NB4 (cell line): Measurements from ENCODE around the gene FGFR4.

Experiments
- DNase-seq: peaks from one replicate; pipeline ENCODE4 v3.0.0; 2010; ENCODE audit warnings: low read depth
- H3K4me3 ChIP-seq: one replicate; pipeline ENCODE4 v1.5.1; 2011; ENCODE audit warnings: mild to moderate bottlenecking, low read depth, low read length, moderate library complexity
- MYC ChIP-seq: IDR thresholded peaks from 2 replicates; pipeline ENCODE4 v1.6.1; 2011; ENCODE audit warnings: low read depth, low read length
- POLR2A ChIP-seq: IDR thresholded peaks from 2 replicates; pipeline ENCODE4 v1.6.1; 2011; ENCODE audit warnings: mild to moderate bottlenecking; ENCODE audit not compliant: insufficient read length; ENCODE audit errors: extremely low read depth
- TF ChIP-seq, protein P1 (sequence below): IDR thresholded peaks from 2 replicates; pipeline ENCODE4 v1.6.1; 2011; ENCODE audit warnings: low read depth, low read length
- TF ChIP-seq, protein P2 (sequence below): IDR thresholded peaks from one replicate; pipeline ENCODE4 v1.5.1; 2012; ENCODE audit warnings: low read depth, low read length

The FGFR4 gene

DNA sequence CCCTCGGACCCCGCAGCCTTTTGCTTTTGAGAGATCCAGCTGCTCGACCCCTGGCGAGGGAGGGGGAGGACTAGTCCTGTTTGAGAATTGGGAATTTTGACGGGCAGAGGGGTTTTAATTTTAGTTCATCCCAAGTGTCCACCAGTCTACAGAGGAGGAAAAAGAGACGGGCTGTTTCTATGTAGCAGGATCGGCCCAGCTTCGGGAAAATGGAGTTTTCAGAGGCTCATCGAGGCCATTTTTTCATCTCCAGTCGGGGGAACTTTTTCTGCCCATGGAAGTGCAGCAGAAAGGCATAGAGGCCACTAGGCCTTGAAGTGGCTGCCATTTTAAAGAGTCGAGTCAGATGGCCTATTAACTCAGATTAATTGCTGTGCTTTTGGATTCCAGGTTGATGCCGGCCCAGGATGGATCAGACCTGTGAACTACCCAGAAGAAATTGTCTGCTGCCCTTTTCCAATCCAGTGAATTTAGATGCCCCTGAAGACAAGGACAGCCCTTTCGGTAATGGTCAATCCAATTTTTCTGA, 48.0 kb downstream of the FGFR4 start:
- TF ChIP-seq MYC (no peak), POLR2A (no peak)
- TF ChIP-seq, protein P1, sequence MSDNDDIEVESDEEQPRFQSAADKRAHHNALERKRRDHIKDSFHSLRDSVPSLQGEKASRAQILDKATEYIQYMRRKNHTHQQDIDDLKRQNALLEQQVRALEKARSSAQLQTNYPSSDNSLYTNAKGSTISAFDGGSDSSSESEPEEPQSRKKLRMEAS = no peak
- TF ChIP-seq, protein P2, sequence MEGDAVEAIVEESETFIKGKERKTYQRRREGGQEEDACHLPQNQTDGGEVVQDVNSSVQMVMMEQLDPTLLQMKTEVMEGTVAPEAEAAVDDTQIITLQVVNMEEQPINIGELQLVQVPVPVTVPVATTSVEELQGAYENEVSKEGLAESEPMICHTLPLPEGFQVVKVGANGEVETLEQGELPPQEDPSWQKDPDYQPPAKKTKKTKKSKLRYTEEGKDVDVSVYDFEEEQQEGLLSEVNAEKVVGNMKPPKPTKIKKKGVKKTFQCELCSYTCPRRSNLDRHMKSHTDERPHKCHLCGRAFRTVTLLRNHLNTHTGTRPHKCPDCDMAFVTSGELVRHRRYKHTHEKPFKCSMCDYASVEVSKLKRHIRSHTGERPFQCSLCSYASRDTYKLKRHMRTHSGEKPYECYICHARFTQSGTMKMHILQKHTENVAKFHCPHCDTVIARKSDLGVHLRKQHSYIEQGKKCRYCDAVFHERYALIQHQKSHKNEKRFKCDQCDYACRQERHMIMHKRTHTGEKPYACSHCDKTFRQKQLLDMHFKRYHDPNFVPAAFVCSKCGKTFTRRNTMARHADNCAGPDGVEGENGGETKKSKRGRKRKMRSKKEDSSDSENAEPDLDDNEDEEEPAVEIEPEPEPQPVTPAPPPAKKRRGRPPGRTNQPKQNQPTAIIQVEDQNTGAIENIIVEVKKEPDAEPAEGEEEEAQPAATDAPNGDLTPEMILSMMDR = no peak
- H3K4me3 ChIP-seq = peak overlapping the region; percentile 79
- DNase-seq = peak; percentile 20

DNA sequence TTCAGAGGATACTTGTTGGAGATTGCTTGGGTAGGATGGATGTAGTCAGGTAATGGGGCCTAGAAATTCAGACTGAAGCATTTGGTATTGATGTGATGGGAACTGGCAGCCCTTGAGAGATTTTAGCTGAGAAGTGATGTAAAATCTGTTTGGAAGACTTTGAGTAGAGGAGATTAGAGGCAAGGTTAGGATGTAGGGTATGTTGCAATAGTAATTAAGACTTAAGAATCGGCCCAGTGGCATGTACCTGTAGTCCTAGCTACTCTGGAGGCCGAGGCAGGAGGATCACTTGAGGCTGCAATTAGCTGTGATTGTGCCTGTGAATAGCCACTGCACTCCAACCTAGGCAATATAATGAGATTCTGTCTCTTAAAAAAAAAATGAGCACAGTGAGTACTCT, 53.6 kb downstream of the FGFR4 start:
- no peak for DNase-seq
- no peak for TF ChIP-seq POLR2A
- TF ChIP-seq MYC = no peak
- TF ChIP-seq, protein P1 = no peak
- TF ChIP-seq, protein P2 = no peak
- no peak overlapping the region for H3K4me3 ChIP-seq

DNA sequence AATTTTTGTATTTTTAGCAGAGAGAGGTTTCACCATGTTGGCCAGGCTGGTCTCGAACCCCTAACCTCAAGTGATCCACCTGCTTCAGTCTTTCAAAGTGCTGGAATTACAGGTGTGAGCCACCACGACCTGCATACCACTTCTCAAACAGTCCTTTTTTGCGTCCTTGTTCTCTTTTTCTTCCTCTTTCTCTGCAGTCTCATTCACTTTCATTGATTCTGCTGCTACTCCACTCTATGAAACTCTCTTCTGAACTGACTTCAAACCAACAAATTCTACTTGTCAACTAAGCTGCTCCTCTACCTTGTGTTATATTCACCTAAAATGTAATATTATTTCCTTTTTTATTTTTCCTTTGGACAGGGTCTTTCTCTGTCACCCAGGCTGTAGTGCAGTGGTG, 54.8 kb downstream of the FGFR4 start:
- DNase-seq = no peak
- TF ChIP-seq MYC = no peak
- TF ChIP-seq, protein P2 = no peak
- TF ChIP-seq, protein P1 = no peak
- TF ChIP-seq POLR2A = no peak
- H3K4me3 ChIP-seq = no peak overlapping the region

DNA sequence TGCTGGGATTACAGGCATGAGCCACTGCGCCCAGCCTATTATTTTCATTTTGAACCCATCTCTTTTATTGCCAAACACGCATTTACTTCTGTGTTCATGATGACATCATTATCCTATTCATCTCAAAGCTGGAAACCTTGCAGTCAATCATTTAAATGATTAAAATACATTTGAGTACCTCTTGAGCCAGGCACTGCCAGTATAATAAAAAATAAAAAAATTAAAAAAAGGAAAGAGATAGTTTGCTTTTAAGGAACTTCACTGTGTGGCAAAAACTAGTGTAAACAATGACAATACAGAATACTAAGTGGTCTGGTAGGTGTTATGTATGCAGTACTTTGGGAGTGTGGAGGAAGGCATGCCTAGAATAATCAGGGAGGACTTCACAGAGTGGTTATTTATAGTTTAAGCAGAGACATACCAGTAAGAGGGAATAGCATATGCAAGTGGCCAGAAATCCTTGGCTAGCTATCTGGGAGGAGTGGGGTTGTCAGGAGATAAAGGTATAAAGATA, 55.4 kb downstream of the FGFR4 start:
- TF ChIP-seq, protein P2 = no peak
- TF ChIP-seq POLR2A (no peak), MYC (no peak)
- TF ChIP-seq, protein P1 = no peak
- no peak overlapping the region for H3K4me3 ChIP-seq
- DNase-seq = no peak

DNA sequence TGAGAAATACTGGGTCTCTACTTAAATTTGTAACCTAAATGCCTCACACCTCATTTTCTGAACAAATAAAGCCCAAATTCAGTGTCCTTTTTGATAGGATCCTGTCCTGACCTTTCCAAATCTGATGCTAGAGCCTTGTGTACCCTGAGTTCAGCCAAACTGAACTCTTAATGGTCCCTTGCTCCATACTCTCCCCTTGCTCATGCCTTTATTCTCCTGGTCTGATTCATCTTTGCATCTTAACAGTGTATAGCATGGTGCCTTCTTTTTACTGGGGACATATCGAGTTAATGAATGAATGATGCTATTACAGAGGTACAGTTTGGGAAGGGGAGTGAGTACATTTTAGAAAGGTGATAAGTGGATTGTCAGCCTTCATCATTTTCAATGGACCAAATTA, 56.1 kb downstream of the FGFR4 start:
- TF ChIP-seq, protein P1 = no peak
- TF ChIP-seq, protein P2 = no peak
- DNase-seq = no peak
- no peak overlapping the region for H3K4me3 ChIP-seq
